GM18868 (cell line): ENCODE data around the gene SPTAN1.

Source experiments
- ATAC-seq: cut with Tn5 transposase; IDR thresholded peaks from one replicate; pipeline ENCODE4 v1.9.1; 2021; ENCODE audit warnings: mild to moderate bottlenecking, moderate library complexity; ENCODE audit not compliant: unreplicated experiment

SPTAN1 gene

GRCh38 chr9:128595471-128595870 lies 43.1 kb downstream of the SPTAN1 start:
- ATAC-seq, result no peak

- no peak for ATAC-seq
Measured at GRCh38 chr9:128600099-128600498, 47.7 kb downstream of the SPTAN1 start.

- ATAC-seq, result no peak
Measured at GRCh38 chr9:128603697-128604096, 51.3 kb downstream of the SPTAN1 start.

DNA sequence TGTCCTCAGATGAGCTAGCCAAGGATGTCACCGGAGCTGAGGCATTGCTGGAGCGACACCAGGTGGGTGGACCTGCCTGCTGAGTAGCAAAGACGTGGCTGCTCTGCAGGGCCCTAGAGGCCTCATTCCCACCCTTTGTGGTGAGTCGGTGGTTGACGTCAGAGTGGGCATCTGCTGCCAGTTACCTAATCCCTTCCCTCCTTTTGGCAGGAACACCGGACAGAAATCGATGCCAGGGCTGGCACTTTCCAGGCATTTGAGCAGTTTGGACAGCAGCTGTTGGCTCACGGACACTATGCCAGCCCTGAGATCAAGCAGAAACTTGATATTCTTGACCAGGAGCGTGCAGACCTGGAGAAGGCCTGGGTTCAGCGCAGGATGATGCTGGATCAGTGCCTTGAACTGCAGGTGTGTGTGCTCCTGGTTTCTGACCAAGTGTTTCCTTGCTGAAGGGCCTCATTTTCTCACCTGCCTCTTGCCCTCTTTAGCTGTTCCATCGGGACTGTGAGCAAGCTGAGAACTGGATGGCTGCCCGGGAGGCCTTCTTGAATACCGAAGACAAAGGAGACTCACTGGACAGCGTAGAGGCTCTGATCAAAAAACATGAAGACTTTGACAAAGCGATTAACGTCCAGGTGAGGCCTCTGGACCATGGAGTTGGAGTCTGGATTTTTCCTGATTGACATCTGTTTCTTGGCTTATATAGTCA lies 55.4 kb downstream of the SPTAN1 start:
- ATAC-seq, result no peak

DNA sequence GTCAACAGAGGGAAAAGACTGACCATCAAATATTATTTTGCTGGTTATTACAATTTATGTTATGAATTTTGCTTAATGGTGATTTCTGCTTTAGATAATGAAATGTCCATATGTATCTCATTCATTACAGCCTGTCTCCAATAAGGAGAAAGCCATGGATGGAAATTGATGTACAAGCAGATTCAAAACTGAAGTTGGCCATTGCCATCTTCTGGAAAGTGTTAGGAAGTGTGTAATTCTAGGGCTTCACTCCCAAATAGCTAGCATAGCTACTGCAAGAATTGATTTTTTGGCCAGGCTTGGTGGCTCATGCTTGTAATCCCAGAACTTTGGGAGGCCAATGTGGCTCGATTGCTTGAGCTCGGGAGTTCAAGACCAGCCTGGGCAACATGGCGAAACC lies 58.5 kb downstream of the SPTAN1 start:
- ATAC-seq, result no peak

DNA sequence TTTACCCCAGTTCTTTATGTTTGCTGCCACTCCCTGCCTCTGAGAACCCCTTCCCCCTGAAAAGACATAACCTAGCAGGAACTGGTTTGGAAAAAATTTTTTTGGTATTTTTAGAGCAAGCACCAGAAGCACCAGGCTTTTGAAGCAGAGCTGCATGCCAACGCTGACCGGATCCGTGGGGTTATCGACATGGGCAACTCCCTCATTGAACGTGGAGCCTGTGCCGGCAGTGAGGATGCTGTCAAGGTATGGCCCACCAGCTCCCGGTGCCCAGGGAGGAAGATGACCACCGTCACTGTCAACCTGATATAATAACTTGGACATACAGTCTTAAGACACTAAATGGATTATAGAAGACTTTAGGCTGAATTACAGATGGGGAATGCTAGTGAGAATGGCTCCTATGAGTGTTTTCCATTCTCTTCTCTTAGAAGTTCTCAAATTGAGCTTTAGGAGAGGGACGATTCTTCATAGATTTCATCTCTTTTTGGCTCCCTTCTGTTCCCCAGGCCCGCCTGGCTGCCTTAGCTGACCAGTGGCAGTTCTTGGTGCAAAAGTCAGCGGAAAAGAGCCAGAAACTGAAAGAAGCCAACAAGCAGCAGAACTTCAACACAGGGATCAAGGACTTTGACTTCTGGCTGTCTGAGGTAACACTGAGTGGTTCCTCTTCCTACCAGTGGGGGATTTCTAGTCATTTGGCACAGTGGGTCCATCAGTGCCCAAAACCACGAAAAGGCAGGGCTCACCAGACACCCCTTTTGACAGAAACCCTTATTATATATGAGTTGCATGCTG lies 59.4 kb downstream of the SPTAN1 start:
- no peak for ATAC-seq

DNA sequence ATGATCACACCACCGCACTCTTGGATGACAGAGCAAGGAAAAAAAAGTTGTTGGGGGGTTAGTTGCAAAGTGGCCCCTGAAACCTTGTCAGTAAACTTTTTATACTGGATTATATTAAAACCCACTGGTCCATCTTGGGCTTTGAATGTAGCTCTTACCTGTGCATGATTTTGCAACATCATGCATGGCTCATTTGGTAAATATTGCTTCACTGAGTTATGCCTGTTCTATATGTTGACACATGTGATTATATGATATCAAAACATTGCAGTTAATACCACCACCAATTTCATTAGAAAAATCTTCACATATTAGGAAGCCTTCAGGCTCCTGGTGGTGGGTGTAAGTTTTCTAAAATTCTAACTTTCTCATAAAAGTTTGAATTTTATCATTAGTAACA lies 62.3 kb downstream of the SPTAN1 start:
- no peak for ATAC-seq

- ATAC-seq, result no peak
Measured at GRCh38 chr9:128615571-128615970, 63.2 kb downstream of the SPTAN1 start.

DNA sequence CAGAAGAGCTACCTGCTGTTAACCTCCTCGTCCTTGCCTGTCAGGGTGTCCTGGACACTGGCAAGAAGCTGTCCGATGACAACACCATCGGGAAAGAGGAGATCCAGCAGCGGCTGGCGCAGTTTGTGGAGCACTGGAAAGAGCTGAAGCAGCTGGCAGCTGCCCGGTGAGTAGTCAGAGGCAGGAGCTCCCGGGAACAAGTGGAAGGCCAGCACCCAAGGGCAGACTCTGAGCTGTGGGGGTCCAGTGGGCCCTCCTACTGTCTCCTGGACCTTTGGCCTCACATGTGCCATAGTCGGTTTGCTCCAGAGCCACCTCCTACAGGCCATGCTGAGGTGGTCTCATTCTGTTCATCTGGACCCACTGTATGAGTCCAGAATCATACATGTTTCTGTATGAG lies 65.6 kb downstream of the SPTAN1 start:
- ATAC-seq, result no peak

GRCh38 chr9:128619127-128619526 lies 66.7 kb downstream of the SPTAN1 start:
- no peak for ATAC-seq

- no peak for ATAC-seq
Measured at GRCh38 chr9:128619779-128620178, 67.4 kb downstream of the SPTAN1 start.

- ATAC-seq, result no peak
Measured at GRCh38 chr9:128621730-128622455, 69.5 kb downstream of the SPTAN1 start.

DNA sequence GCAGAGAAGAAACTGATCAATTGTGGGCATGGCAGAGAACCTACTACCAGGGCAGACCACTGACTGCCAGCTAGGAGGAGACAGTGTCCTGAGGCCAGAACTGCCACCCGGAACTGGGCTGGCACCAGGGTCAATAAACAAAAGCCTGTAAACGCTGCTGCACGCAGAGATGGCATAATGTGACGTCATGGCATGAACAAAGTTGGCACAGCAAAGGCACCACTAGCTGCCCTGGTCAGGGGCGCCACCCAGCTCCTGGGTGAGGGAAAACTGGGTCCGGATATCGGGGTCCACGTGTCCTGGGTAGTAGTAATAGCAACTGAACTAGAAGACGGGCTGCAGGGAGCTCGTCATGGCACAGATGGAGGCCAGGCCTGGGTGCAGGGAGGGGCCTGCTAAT lies 72.2 kb downstream of the SPTAN1 start:
- ATAC-seq, result no peak

DNA sequence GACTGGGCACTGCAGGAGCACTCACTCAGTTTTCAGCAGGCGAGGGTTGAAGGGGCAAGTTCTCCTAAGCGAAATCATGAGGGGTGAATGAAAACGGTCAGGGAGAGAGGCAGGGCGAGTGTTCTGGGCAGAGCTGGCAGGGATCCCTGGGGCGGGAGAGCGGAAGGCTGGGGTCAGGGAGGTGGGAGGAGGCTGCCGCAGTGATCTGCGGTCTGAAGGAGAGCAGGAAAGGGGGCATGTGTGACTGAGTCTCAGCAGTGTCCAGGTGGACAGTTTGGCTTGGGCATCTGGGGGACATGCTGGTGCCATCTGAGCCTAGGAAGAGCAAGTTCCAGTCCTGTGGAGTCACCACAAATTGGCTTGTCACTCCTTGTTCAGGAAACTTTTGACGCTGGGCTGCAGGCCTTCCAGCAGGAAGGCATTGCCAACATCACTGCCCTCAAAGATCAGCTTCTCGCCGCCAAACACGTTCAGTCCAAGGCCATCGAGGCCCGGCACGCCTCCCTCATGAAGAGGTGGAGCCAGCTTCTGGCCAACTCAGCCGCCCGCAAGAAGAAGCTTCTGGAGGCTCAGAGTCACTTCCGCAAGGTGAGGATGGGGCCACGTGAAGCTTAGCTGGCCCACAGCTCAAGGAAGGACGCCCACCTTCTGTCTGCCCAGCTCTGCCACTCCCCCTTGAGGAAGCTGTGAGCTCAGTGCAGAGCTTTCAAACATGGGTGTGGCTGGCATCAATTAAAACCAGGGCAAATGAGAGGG lies 73.2 kb downstream of the SPTAN1 start:
- ATAC-seq, result no peak

GRCh38 chr9:128626181-128626580 lies 73.8 kb downstream of the SPTAN1 start:
- no peak for ATAC-seq

- ATAC-seq, result no peak
Measured at GRCh38 chr9:128627127-128627715, 74.8 kb downstream of the SPTAN1 start.

- ATAC-seq, result no peak
Measured at GRCh38 chr9:128627906-128628305, 75.5 kb downstream of the SPTAN1 start.

GRCh38 chr9:128628471-128629048 lies 76.2 kb downstream of the SPTAN1 start:
- ATAC-seq, result no peak

DNA sequence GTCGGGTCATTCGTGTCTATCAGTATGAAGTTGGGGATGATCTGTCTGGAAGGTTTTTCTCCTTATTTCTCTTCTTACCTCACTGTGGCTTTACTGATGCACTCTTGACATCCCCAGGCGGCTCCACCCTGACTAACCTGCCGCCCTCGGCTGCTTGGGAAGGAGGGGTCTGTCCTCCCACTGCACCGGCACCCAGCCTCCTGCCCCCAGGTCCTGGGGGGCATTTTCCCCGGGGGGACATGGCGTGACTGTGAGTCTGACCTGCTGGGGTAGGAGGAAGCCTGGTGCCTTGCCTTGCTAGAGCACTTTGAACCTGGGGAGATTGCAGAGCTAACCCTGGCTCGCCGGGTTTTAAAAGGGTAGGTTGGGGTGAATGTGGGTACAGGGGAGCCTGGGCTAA lies 76.7 kb downstream of the SPTAN1 start:
- ATAC-seq, result no peak

DNA sequence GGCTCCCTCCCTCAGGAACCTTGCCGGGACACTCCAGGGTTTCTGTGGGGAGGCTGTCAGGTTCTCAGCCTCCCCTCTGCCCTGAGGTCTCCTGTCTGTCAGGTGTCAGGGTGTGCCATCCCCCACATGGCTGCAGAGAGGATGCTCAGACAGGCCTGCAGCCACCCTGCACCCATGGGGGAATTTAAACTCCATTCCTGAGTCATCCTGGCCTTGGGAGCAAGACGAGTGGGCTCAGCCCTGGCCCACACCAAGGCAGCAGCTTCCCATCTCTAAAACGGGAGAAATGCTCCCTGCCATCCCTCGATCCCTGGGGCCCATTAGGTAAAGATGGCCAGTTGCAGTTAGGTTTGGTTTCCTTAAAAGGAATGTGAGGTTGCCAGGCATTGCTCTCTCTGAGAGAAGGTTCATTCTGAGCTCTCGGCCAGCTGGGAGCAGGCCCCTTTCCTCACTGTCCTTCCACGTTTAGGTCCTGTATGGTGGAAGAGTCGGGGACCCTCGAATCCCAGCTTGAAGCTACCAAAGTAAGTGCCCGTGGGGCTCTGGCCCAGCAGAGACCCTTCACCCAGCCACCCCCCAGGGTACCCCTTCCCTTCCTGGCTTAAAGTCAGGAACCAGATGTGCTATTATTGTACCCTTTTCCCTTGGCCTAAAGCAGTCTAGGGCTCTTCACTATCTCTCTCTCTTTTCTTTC lies 77.6 kb downstream of the SPTAN1 start:
- ATAC-seq, result no peak
